Naive thymus-derived CD8-positive, alpha-beta T cell (primary cell): ENCODE results near the gene CCHCR1. TPM values are rescaled to one million over a fixed set of nuclear protein-coding genes. Genes with fewer than 3 reads are reported as not detected.
"Not testable (repeated sequence)": the region's sequence is repeated elsewhere in the genome, so short reads cannot be mapped to it uniquely, and the experiment has no call there.

Experiments used
- ATAC-seq, 2 donors: fragments of 150-1000 bp; cut with Tn5 transposase in 1 of 2; sonication (Bioruptor Pico), chemical (Tn5 transposase) in 1 of 2; 1 replicate in 1 of 2; 2 replicates in 1 of 2; pipeline ENCODE4 v1.10.0; 2021; ENCODE audit warnings: mild to moderate bottlenecking in 2 of 2, moderate library complexity in 2 of 2
- POLR2A ChIA-PET: fragments of 350-600 bp; sonication (Branson Sonifier 250); formaldehyde crosslinking; loops from one replicate; lab custom pipeline; 2021; ENCODE audit warnings: antibody characterized with exemption; lab: Charles Lee
- DNase-seq, 10 donors: peaks; one replicate each; pipeline versions ENCODE4 v3.0.0 to v3.0.0-alpha.2; 2020 to 2022
- H3K27ac Mint-ChIP-seq, 10 donors: one replicate each; pipeline ENCODE4 v1.8.0; 2020 to 2022; ENCODE audit warnings: mild to moderate bottlenecking in 10 of 10, mixed read lengths in 10 of 10, moderate library complexity in 4 of 10, inconsistent platforms in 1 of 10
- H3K27me3 Mint-ChIP-seq, 5 donors: one replicate each; pipeline ENCODE4 v1.8.0; 2021 to 2022; ENCODE audit warnings: mixed read lengths in 5 of 5
- H3K36me3 Mint-ChIP-seq, 3 donors: one replicate each; pipeline ENCODE4 v1.8.0; 2020 to 2022; ENCODE audit warnings: mixed read lengths in 3 of 3, mild to moderate bottlenecking in 2 of 3, inconsistent platforms in 1 of 3
- H3K4me1 Mint-ChIP-seq, 4 donors: one replicate each; pipeline ENCODE4 v1.8.0; 2021 to 2022; ENCODE audit warnings: mixed read lengths in 4 of 4
- H3K4me3 Mint-ChIP-seq, 10 donors: one replicate each; pipeline ENCODE4 v1.8.0; 2020 to 2022; ENCODE audit warnings: mild to moderate bottlenecking in 10 of 10, mixed read lengths in 10 of 10, moderate library complexity in 6 of 10, inconsistent platforms in 1 of 10
- H3K9me3 Mint-ChIP-seq, 9 donors: one replicate each; pipeline ENCODE4 v1.8.0; 2020 to 2022; ENCODE audit warnings: mixed read lengths in 9 of 9, mild to moderate bottlenecking in 3 of 9, inconsistent platforms in 1 of 9, moderate library complexity in 1 of 9
- polyA plus RNA-seq, 3 donors: library from polyadenylated mRNA; unstranded; fragments of 300-500 nt; fragmentation: Illumina TruSeq; gene quantifications; one replicate each; pipeline ENCODE4 v1.2.3, GENCODE V29; 2021
- total RNA-seq, 8 experiments: library from RNA in 2 of 8; stranded (reverse) in 2 of 8; gene quantifications; one replicate each; pipeline ENCODE4 v1.2.3 and lab custom pipeline; 2021 to 2026

CCHCR1 gene
- total and polyA plus RNA-seq, 5 experiments from 2014 or later: 6.3 to 37.8 (median 9.2) TPM

GRCh38 chr6:31195308-31195979 lies 37.8 kb upstream of the CCHCR1 start:
- H3K9me3 Mint-ChIP-seq: not testable (repeated sequence)

GRCh38 chr6:31194061-31194834 lies 36.6 kb upstream of the CCHCR1 start:
- H3K36me3 Mint-ChIP-seq: peaks cover 0 to 15% (median 4%) of the 10 kb centered on the region in 3 donors

More at GRCh38 chr6:31195308-31195979, 37.8 kb upstream of the CCHCR1 start:
- peak overlapping the region in 8 of 10 donors; percentile 62 to 100 (median 96) for H3K27ac Mint-ChIP-seq
- POLR2A ChIA-PET: interaction anchor here (0.5 to 4.5 kb wide), 6 partner anchors 8 to 170 kb away, joined by 4 to 60 read pairs (median 8); partner anchors contain the start of genes CCHCR1, HLA-C and TCF19
- H3K27me3 Mint-ChIP-seq, ATAC-seq, DNase-seq: not testable (repeated sequence)
- H3K4me1 Mint-ChIP-seq: peaks cover 15 to 52% (median 46%) of the 10 kb centered on the region in 4 donors
- H3K4me3 Mint-ChIP-seq: peak overlapping the region in 8 of 10 donors; percentile 56 to 95 (median 88)
- peaks cover 0 to 15% (median 4%) of the 10 kb centered on the region in 3 donors for H3K36me3 Mint-ChIP-seq

GRCh38 chr6:31193206-31193605 lies 35.6 kb upstream of the CCHCR1 start:
- Mint-ChIP-seq H3K4me1 (peaks cover 10 to 32% (median 27%) of the 10 kb centered on the region in 4 donors), H3K9me3 (no peaks in the 10 kb centered on the region), H3K4me3 (peak overlapping the region in 1 of 10 donors; percentile 62), H3K36me3 (peaks cover 0 to 13% (median 4%) of the 10 kb centered on the region in 3 donors), H3K27me3 (no peaks in the 10 kb centered on the region), H3K27ac (peak overlapping the region in 4 of 10 donors; percentile 2 to 83 (median 74))
- POLR2A ChIA-PET: interaction anchor here (1.0 to 1.2 kb wide), 2 partner anchors 55 to 76 kb away, joined by 3 to 6 read pairs; partner anchors contain the start of gene PSORS1C2
- ATAC-seq: no peak
- no peak for DNase-seq

More at GRCh38 chr6:31194061-31194834, 36.6 kb upstream of the CCHCR1 start:
- Mint-ChIP-seq H3K4me1 (peaks cover 14 to 41% (median 34%) of the 10 kb centered on the region in 4 donors), H3K27me3 (no peaks in the 10 kb centered on the region), H3K27ac (peak overlapping the region in 9 of 10 donors; percentile 29 to 88 (median 75)), H3K9me3 (no peaks in the 10 kb centered on the region), H3K4me3 (peak overlapping the region in 7 of 10 donors; percentile 39 to 71 (median 48))
- ATAC-seq (no peak), DNase-seq (no peak)
- POLR2A ChIA-PET: interaction anchor here (1.0 to 4.5 kb wide), 2 partner anchors 57 to 172 kb away, joined by 3 to 60 read pairs; no protein-coding TSS in a partner anchor

- DNase-seq: peak in 8 of 10 donors; percentile 35 to 77 (median 45)
- peaks cover 0 to 13% (median 4%) of the 10 kb centered on the region in 3 donors for H3K36me3 Mint-ChIP-seq
- peak overlapping the region in 5 of 10 donors; percentile 22 to 66 (median 57) for H3K27ac Mint-ChIP-seq
- POLR2A ChIA-PET: interaction anchor here (0.6 to 1.2 kb wide), 8 partner anchors 54 to 718 kb away, joined by 3 to 6 read pairs (median 4); partner anchors contain the start of gene PSORS1C2
- ATAC-seq, H3K27me3 Mint-ChIP-seq, H3K9me3 Mint-ChIP-seq: not testable (repeated sequence)
- peak overlapping the region in 1 of 10 donors; percentile 66 for H3K4me3 Mint-ChIP-seq
- H3K4me1 Mint-ChIP-seq: peaks cover 8 to 32% (median 26%) of the 10 kb centered on the region in 4 donors
These were observed 35.0 kb upstream of the CCHCR1 start for GRCh38 chr6:31192431-31193105.

GRCh38 chr6:31190488-31190887 lies 32.9 kb upstream of the CCHCR1 start:
- H3K4me3 Mint-ChIP-seq: no peak overlapping the region
- no peaks in the 10 kb centered on the region for H3K9me3 Mint-ChIP-seq
- no peaks in the 10 kb centered on the region for H3K27me3 Mint-ChIP-seq
- ATAC-seq (no peak), DNase-seq (no peak)
- no peak overlapping the region for H3K27ac Mint-ChIP-seq
- H3K36me3 Mint-ChIP-seq: peaks cover 0 to 9% (median 0%) of the 10 kb centered on the region in 3 donors
- H3K4me1 Mint-ChIP-seq: peaks cover 6 to 23% (median 14%) of the 10 kb centered on the region in 4 donors
- POLR2A ChIA-PET: no interaction called here

GRCh38 chr6:31189223-31189622 lies 31.6 kb upstream of the CCHCR1 start:
- H3K27ac Mint-ChIP-seq: peak overlapping the region in 1 of 10 donors; percentile 37

GRCh38 chr6:31187780-31188194 lies 30.2 kb upstream of the CCHCR1 start:
- H3K27me3 Mint-ChIP-seq: no peaks in the 10 kb centered on the region
- no peak overlapping the region for H3K27ac Mint-ChIP-seq
- H3K4me1 Mint-ChIP-seq: peaks cover 0 to 9% (median 3%) of the 10 kb centered on the region in 4 donors
- POLR2A ChIA-PET: interaction anchor here (0.6 to 0.7 kb wide), 2 partner anchors 8 to 373 kb away, joined by 4 to 5 read pairs; no protein-coding TSS in a partner anchor
- DNase-seq: no peak
- H3K4me3 Mint-ChIP-seq: no peak overlapping the region
- no peaks in the 10 kb centered on the region for H3K36me3 Mint-ChIP-seq
- ATAC-seq: no peak
- no peaks in the 10 kb centered on the region for H3K9me3 Mint-ChIP-seq

More at GRCh38 chr6:31189223-31189622, 31.6 kb upstream of the CCHCR1 start:
- H3K36me3 Mint-ChIP-seq, POLR2A ChIA-PET, H3K27me3 Mint-ChIP-seq, ATAC-seq, H3K9me3 Mint-ChIP-seq, DNase-seq, H3K4me3 Mint-ChIP-seq: not testable (repeated sequence)
- H3K4me1 Mint-ChIP-seq: peaks cover 2 to 15% (median 6%) of the 10 kb centered on the region in 4 donors

GRCh38 chr6:31186052-31186734 lies 28.6 kb upstream of the CCHCR1 start:
- ATAC-seq (no peak), DNase-seq (no peak)
- H3K4me1 Mint-ChIP-seq: peaks cover 0 to 8% (median 0%) of the 10 kb centered on the region in 4 donors
- H3K4me3 Mint-ChIP-seq: no peak overlapping the region
- H3K9me3 Mint-ChIP-seq: no peaks in the 10 kb centered on the region
- no peaks in the 10 kb centered on the region for H3K36me3 Mint-ChIP-seq
- H3K27me3 Mint-ChIP-seq: no peaks in the 10 kb centered on the region
- POLR2A ChIA-PET: no interaction called here
- peak overlapping the region in 2 of 10 donors; percentile 24 to 72 for H3K27ac Mint-ChIP-seq

GRCh38 chr6:31185695-31186051 lies 28.1 kb upstream of the CCHCR1 start:
- H3K36me3 Mint-ChIP-seq, H3K27ac Mint-ChIP-seq, H3K27me3 Mint-ChIP-seq, H3K4me1 Mint-ChIP-seq, DNase-seq, H3K9me3 Mint-ChIP-seq, H3K4me3 Mint-ChIP-seq, ATAC-seq, POLR2A ChIA-PET: not testable (repeated sequence)

GRCh38 chr6:31183859-31184258 lies 26.3 kb upstream of the CCHCR1 start:
- H3K27ac Mint-ChIP-seq, DNase-seq, H3K36me3 Mint-ChIP-seq, POLR2A ChIA-PET, H3K4me3 Mint-ChIP-seq, ATAC-seq, H3K27me3 Mint-ChIP-seq, H3K9me3 Mint-ChIP-seq: not testable (repeated sequence)
- peaks cover 2 to 23% (median 8%) of the 10 kb centered on the region in 4 donors for H3K4me1 Mint-ChIP-seq

GRCh38 chr6:31183287-31183686 lies 25.7 kb upstream of the CCHCR1 start:
- DNase-seq, H3K9me3 Mint-ChIP-seq, H3K27ac Mint-ChIP-seq, POLR2A ChIA-PET, H3K36me3 Mint-ChIP-seq, H3K27me3 Mint-ChIP-seq, ATAC-seq, H3K4me3 Mint-ChIP-seq: not testable (repeated sequence)
- peaks cover 2 to 28% (median 11%) of the 10 kb centered on the region in 4 donors for H3K4me1 Mint-ChIP-seq
